HG02763 (cell line): ENCODE results near the gene TMEM167A.

ENCODE experiments used
- ATAC-seq: cut with Tn5 transposase; IDR thresholded peaks from one replicate; pipeline ENCODE4 v1.9.1; 2021; ENCODE audit warnings: mild to moderate bottlenecking, moderate library complexity; ENCODE audit not compliant: unreplicated experiment

TMEM167A gene, protein sequence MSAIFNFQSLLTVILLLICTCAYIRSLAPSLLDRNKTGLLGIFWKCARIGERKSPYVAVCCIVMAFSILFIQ

DNA sequence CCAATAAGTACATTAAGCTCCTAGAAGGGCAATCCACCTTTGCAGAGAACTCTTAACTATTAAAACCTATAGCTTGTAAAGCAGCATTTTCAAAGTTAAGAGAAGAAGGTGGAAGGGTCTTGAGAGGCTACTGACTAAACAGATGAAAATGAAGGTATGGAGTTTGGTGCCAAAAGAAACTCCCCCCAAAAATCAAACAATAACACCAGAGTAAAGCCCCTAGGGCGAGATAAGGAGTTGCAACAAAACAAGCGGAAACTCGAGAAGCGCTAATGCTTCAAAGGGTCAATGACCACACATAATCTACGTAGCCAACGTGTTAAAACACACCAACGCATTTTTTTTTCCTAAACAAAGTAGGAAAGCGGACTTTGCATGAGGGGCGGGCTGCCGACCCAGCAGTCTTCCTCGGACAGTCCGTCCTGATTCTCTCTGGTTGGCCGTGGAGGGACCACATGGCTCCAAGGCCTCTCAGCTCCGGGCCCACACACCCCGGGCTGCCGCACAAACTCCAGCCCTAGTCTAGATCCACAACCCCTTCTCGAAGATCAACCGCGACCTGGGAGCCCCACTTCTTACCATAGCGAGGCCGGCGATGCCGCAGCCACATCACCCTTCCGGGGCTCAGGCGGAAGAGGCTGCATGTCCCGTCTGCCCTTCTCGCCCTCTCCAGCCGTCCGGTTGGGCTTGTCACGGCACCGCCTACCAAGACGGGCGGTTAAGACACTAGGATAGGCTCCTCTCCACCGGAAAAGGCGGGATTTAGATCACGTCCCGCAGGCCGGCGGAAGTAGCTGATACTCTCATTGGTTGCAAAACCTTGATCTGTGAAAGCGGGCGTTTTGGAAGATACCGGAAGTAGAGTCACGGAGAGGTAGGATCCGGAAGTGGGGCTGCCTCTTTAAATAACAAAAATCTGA is at the start of gene TMEM167A, which contains the start of gene XRCC4:
TSS of gene TMEM167A (minus strand) at position 653 of the 920 bp plus-strand sequence. CDS start at position 582, 71 bp downstream.
TSS of gene XRCC4 (plus strand) at position 806 of the 920 bp plus-strand sequence. CDS start 27,373 bp downstream, outside the sequence.
- peak; percentile 98 for ATAC-seq

DNA sequence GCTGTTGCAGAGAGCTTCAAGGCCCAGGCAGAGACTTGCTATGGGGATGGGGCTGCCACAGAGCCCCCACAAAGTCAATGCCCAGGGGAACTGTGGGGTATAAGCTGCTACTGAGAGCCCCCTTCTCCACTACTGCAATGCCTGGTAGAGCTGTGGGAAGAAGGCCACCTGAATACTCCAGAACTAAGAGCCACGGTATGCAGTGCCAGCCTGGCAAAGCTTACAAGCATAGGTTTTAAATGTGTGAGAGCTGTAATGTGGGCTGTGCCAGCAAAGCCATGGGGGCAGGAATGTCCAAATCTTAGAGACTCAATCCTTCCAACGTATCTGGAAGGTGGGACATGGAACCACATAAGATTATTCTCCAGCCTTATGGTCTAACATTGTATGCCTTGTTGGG is 49.3 kb upstream of the TMEM167A start:
- ATAC-seq = no peak

DNA sequence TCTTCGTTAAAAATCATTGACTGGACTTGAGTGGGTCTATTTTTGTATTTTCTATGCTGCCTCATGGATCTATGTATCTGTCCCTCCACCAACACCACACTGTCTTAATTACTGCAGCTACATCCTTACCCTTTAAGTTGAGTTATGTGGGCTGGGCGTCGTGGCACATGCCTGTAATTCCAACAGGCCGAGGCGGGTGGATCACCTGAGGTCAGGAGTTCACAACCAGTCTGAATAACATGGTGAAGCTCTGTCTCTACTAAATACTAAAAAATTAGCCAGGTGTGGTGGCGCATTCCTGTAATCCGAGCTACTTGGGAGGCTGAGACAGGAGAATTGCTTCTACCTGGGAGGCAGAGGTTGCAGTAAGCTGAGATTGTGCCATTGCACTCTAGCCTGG is 48.4 kb upstream of the TMEM167A start:
- no peak for ATAC-seq

DNA sequence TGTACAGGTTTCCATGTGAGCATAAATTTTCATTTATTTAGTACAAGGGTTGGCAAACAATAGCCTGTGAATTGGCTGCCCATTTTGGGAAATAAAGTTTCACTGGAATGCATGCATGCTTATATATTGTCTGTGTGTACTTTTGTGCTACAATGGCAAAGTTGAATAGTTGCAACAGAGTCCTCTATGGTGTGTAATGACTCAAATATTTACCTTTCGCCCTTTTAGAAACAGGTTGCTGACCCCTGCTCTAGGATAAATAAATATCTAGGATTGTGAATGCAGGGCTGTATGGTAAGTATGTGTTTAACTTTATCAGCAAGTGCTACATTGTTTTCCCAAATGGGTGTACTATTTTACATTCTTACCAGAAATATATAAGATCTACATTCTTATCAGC is 47.4 kb upstream of the TMEM167A start:
- ATAC-seq = no peak

- ATAC-seq = no peak
These were observed 41.8 kb upstream of the TMEM167A start for GRCh38 chr5:83118976-83119375.

DNA sequence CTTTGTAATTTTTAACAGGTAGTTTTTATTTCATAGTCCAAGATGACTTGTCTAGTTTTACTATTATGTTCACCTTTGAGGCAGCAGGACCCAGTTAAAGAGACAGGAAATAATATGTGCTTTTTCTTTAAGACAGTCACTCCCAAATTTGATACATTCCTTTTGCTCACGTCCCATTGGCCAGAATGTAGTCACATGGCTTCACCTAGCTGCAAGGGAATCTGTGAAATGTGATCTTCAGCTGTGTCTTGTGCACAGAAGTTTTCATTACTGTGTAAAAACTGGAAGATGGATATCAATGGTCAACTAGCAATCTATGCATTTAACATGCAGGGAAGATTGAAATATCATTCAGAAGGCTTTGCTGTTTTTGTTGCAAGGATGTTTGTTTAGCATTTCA is 41.3 kb upstream of the TMEM167A start:
- no peak for ATAC-seq

DNA sequence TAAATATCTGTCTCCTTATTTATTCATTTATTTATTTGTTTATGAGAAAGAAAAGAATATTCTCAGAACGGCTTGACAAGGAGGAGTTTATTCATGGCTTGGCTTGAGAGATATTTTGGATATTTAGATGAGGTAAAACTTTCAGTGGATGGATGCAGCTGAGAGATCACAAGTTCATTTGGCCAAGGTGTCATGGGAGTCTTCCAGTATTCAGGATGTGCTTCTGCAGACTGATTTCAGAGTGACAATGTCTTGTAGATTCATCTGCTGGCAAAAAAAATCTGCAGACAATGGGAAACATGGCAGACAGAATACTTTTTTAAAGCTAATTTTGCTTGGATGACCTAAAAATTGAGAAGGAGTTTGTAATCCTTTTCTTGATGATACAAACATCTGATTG is 38.6 kb upstream of the TMEM167A start:
- no peak for ATAC-seq

DNA sequence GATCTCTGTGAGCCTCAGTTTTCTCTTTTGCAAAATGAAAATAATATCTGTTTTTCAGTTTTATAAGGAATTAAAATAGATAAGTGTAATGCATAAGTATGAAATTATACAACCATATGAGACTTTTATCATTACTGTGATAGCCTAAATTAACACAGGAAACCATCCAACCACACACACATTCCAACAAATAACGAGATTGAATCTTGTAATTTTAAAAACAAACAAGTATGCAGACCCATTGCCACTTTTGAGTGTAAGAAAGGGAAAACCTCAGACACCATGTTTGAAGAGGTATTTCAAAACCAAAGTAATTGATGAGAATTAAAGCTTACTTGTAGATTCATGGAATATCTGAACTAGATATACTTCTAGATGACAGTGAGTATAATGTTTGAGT is 32.2 kb upstream of the TMEM167A start:
- no peak for ATAC-seq

DNA sequence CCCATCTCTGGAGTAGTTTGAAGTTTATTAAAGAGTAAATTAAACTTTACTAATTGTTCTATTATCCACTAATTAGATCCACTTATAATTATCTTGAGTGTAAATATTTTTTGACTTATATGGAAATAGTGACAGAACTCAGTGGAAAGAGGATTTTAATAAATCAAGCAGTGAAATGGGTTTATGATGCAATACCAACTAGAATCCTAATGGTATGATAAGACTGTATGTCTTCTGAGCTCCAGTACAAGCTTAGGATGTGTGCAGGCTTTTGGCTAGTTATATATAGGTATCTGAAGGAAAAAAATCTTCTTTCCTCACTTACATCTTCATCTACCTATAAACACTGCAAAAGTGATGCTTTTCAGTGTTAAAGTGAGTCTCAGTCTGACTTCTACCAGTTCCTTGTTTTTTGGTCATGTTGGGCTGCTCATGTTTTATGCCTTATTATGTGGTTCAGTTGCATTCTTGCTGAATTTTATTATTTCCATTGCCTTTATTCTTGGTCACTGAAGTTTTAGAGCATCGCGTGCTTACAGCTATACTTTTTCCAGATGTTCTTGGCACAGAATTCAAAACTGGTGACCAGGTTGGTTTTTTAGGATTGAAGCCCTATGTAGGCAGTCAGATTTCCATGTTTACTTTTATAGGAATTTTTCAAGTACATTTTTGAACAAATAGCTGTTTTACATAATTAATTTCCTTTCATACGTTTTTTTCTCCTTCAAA is 30.7 kb upstream of the TMEM167A start:
- no peak for ATAC-seq

- ATAC-seq = no peak
These were observed 26.8 kb upstream of the TMEM167A start for GRCh38 chr5:83104021-83104420.

DNA sequence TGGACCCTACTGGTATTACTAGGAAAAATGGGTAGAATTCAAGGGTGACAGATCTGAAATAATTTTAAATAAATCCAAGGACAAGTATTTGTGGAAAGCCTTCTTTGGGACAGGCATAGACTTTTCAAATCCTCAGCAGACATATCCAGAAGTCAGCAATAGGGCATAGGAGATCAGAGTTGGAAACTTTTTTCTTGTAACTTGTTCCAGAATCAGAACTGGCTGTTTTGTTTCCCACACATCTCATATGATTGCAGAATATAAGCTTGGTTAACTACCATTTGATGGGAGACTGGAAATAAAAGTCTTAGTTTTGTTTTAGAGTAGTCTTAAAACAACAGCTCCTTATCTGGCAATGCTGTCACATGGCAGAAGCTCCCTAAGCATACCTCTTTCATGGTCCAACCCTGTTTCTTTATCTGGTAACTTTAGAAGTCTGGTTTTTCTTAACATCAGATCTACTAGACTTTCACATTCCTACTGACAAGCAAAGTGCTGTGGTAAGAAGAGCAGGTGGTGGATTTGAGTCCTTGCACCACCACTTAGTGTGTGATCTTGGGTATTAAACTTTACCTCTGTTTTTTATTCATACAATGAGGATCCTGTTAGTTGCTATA is 25.3 kb upstream of the TMEM167A start:
- no peak for ATAC-seq

- no peak for ATAC-seq
These were observed 24.3 kb upstream of the TMEM167A start for GRCh38 chr5:83101514-83101913.

DNA sequence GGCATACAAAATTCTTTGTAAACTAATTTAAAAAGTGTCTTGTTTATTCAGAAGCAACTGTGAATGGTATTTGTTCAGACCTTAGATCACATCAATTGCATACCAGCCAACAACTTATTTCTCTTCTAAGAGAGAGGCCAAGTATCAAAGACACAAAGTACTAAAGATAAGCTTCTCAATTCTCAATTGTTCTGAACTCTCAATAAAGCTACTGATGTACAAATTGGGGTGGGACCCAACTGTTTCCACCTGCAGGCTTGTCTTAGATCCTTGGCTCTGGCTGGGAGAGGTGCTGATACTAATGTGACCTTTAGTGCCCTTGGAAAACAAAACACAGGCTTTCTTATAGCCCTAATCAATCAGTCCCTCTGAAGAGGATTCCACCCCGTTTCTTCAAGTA is 22.3 kb upstream of the TMEM167A start:
- ATAC-seq = no peak

DNA sequence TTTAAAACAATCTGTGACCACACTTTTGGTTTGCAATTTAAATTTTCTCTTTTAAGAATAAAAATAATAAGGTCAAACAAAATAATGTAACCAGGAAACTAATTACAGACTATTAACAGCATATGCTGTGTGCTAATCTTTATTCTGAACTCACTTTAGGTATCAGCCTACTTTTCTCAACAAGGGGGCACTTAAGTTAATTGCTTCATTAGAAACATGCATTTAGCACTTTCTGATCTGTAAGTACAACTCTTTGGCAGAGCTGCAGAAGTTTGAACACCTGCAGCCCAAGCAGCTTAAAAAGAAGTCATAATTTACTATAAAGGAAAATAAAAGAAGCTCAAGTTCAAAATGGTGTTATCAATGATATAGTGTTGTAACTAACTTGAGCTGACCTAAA is 21.8 kb upstream of the TMEM167A start:
- ATAC-seq = no peak

DNA sequence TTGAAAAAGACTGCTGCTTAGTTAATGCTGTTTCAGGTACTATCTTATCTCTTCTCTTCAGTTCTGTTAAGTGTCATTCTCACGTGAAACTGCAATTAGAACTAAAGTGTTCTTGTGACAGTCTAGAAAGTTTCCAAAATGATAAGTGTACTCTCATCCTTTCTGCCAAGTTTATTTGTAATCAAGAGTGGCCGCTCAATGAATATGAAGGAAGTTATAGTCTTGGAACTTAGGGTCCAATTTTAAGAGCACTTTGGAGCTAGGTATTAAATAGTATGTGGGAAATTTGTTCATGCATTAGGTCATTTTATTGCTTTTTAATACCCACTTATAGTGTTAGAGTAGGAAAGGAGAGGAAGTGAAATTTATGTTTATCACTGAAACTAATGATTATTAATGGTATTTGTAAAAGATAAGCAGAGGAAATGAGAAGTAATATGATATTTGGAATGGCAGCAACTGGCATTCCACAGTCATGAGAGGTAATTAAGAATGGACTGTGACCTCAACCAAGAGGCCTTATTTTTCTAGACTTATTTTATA is 20.6 kb upstream of the TMEM167A start:
- ATAC-seq = no peak

DNA sequence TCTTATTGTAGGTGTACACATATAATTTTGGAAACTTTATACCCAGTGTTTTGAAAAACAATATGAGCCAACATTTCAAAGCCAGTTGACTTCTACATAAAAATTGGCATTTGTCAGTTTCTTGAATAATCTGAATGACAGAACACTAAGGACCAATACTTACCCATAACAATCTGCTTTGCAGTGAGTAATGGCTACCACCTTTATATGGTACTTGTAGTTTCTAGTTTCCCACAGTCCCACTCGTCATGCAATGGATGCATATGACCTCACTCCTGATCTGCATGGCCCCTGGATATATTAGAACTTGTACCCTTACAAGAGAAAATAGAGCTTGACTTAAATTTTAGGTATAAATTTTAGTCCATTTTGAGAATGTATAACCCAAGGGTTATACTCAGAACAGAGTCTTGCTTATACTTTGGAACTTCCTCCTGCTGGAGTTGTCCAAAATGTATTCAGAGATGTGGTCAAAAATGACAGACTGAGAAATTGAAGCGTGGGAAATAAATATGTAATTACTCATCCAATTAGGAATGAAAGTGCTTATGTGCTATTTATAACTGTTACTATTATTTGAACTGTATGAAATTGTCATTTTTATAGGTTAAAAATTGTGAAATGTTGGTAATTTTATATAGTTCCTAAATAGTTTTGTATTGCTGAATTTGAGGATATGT is 19.6 kb upstream of the TMEM167A start:
- ATAC-seq = no peak

GRCh38 chr5:83095957-83096539 is 18.9 kb upstream of the TMEM167A start:
- no peak for ATAC-seq

GRCh38 chr5:83095163-83095956 is 18.2 kb upstream of the TMEM167A start:
- ATAC-seq = no peak

DNA sequence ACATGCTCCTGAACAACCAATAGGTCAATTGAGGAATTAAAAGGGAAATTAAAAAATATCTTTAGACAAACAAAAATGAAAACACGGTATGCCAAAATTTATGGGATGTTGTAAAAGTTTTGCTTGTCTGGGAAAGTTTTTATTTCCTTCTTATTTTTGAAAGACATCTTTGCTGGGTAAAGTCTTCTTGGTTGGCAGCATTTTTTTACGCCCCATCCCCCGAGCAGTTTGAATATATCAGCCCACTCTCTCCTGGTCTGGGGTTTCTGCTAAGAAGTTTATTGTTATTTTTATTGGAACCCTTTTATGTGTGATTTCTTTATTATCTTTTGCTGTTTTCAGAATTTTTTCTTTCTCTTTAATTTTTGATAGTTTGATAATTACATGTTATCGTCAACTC is 16.5 kb upstream of the TMEM167A start:
- ATAC-seq = no peak
